Measurements from ENCODE around the gene AFAP1L2. TPM values are rescaled to one million over a fixed set of nuclear protein-coding genes. Genes with fewer than 3 reads are reported as not detected.

Gene AFAP1L2
- 0.09 and 0.14 TPM in 2 replicates for total RNA-seq

GRCh38 chr10:114404171-114405010 is at the start of gene AFAP1L2:
AFAP1L2 (minus strand) TSS chr10:114404502; CDS start chr10:114404455, 47 bp downstream.

Other genes with a start within 250 kb of the AFAP1L2 start
- 12.9 and 15.1 TPM in 2 replicates for gene CCDC186, start 230.3 kb downstream of the AFAP1L2 start, total RNA-seq
- under 0.01 and 0.83 TPM in 2 replicates for gene TDRD1, start 225.1 kb downstream of the AFAP1L2 start, total RNA-seq
- gene VWA2, start 165.2 kb downstream of the AFAP1L2 start, total RNA-seq, result 0.14 TPM in 1 of 2 replicates, not detected in the other